BJ (cell line): Measurements from ENCODE around the gene PLPPR1. TPM values are rescaled to one million over a fixed set of nuclear protein-coding genes. Genes with fewer than 3 reads are reported as not detected.

Experiments
- CTCF ChIA-PET: fragments of 350-600 bp; formaldehyde crosslinking; extraction: SDS; loops from one replicate; lab custom pipeline; 2021; ENCODE audit warnings: antibody characterized with exemption, inconsistent platforms; lab: Yijun Ruan, JAX
- POLR2A ChIA-PET: fragments of 300-600 bp; sonication (Branson Sonifier 250); formaldehyde crosslinking; extraction: SDS; loops from one replicate; lab custom pipeline; 2021; ENCODE audit warnings: antibody characterized with exemption; lab: Charles Lee
- DNase-seq: peaks from one replicate; pipeline ENCODE4 v3.0.0-alpha.2; 2011; ENCODE audit warnings: low read depth
- H3K27me3 ChIP-seq: 2 replicates; pipeline ENCODE4 v1.6.0; 2011; ENCODE audit warnings: low read length; ENCODE audit not compliant: control insufficient read depth, insufficient read depth
- H3K36me3 ChIP-seq: 2 replicates; pipeline ENCODE4 v1.5.1; 2011; ENCODE audit warnings: low read length; ENCODE audit not compliant: control insufficient read depth, insufficient read depth
- H3K4me3 ChIP-seq: 2 replicates; pipeline ENCODE4 v1.5.1; 2011; ENCODE audit warnings: low read depth, mild to moderate bottlenecking, control low read depth, low read length
- CTCF ChIP-seq: IDR thresholded peaks from 2 replicates; pipeline ENCODE4 v1.5.1; 2011; ENCODE audit warnings: low read depth, mild to moderate bottlenecking, control low read depth, inconsistent platforms, low read length, moderate library complexity; ENCODE audit not compliant: insufficient read depth
- polyA plus RNA-seq: library from polyadenylated mRNA; depleted of rRNA; stranded (reverse); fragments of >200 nt; gene quantifications from 2 replicates; pipeline ENCODE4 v1.2.3, GENCODE V29; 2011

The PLPPR1 gene
- polyA plus RNA-seq, 1 experiment, result not detected

- TF ChIP-seq CTCF, result no peak
- H3K36me3 ChIP-seq, result no peaks in the 10 kb centered on the region
- ChIA-PET CTCF (no interaction called here), POLR2A (no interaction called here)
- no peak overlapping the region for H3K4me3 ChIP-seq
- DNase-seq, result no peak
- no peaks in the 10 kb centered on the region for H3K27me3 ChIP-seq
Measured at GRCh38 chr9:101158361-101158760, 129.8 kb downstream of the PLPPR1 start.

DNA sequence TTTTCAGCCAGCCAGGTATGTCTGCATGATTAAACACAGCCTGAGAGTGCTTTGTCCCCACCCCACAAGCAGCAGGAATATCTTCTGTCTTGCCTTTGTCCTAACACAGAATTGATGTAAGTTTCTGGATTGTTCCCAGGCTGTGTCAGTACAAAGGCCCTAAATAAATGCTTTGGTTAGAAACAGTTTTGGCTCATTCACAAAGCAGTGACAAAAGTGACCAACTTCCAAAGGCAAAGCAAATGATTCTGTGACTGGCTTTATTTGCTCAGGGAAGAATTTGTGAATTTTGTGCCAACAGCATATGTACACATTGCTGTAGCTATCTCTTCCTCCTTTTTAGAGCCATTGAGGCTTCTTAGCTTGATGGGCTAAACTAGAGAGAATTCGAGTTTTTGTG, 133.7 kb downstream of the PLPPR1 start:
- Histone ChIP-seq H3K36me3 (no peaks in the 10 kb centered on the region), H3K27me3 (no peaks in the 10 kb centered on the region), H3K4me3 (no peak overlapping the region)
- ChIA-PET POLR2A (no interaction called here), CTCF (no interaction called here)
- no peak for DNase-seq
- no peak for TF ChIP-seq CTCF

DNA sequence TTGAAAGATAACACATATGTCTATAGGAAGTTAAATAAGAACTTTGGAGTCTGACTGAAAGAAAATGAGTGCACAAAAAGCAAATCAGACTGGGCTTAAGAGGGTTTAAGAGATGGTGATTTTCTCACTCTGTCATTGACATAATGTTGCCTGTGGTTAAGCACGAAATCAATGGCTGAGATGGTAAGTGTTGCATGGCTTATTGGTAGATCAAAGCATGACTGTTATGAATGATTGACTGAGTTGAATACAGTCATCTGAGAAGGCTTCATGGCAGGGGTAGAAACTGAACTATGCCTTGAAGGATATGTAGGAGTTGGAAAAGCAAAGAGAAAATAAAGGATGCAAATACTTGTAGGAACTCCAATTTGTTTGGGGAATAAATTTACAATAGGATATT, 136.6 kb downstream of the PLPPR1 start:
- no peaks in the 10 kb centered on the region for H3K27me3 ChIP-seq
- no peak for DNase-seq
- ChIA-PET POLR2A (no interaction called here), CTCF (no interaction called here)
- H3K36me3 ChIP-seq, result no peaks in the 10 kb centered on the region
- H3K4me3 ChIP-seq, result no peak overlapping the region
- TF ChIP-seq CTCF, result no peak

GRCh38 chr9:101167490-101168134, 139.1 kb downstream of the PLPPR1 start:
- no peaks in the 10 kb centered on the region for H3K27me3 ChIP-seq
- H3K36me3 ChIP-seq, result no peaks in the 10 kb centered on the region
- CTCF ChIA-PET, result no interaction called here
- POLR2A ChIA-PET, result no interaction called here
- no peak for DNase-seq
- H3K4me3 ChIP-seq, result no peak overlapping the region
- no peak for TF ChIP-seq CTCF

GRCh38 chr9:101172616-101173015, 144.1 kb downstream of the PLPPR1 start:
- Histone ChIP-seq H3K36me3 (no peaks in the 10 kb centered on the region), H3K27me3 (no peaks in the 10 kb centered on the region; the same call in 1 of the 2 replicates), H3K4me3 (no peak overlapping the region)
- DNase-seq, result no peak
- TF ChIP-seq CTCF, result no peak
- POLR2A ChIA-PET, result no interaction called here
- CTCF ChIA-PET, result no interaction called here
